T-cell (primary cell): ENCODE results near the gene EPN2. TPM values are rescaled to one million over a fixed set of nuclear protein-coding genes. Genes with fewer than 3 reads are reported as not detected.
A peak's percentile ranks its signal among the peaks of the same experiment; 100 is the strongest.
"Not testable (repeated sequence)": the region's sequence is repeated elsewhere in the genome, so short reads cannot be mapped to it uniquely, and the experiment has no call there.

Experiments
- ATAC-seq, 4 experiments: fragments of 200-7000 bp in 3 of 4; fragments of 150-1000 bp in 1 of 4; cut with Tn5 transposase; replicated peaks in 1 of 4; 1 replicate in 3 of 4; 2 replicates in 1 of 4; pipeline ENCODE4 v1.10.0; 2021; ENCODE audit warnings: moderate library complexity in 3 of 4, mild to moderate bottlenecking in 2 of 4, moderate number of reproducible peaks in 1 of 4
- CTCF ChIA-PET, 2 donors: fragments of 300-600 bp; sonication (Branson Sonifier 250); formaldehyde crosslinking; loops; one replicate each; lab custom pipeline; 2022; ENCODE audit warnings: antibody characterized with exemption in 2 of 2; lab: Charles Lee
- POLR2A ChIA-PET, 2 donors: fragments of 300-600 bp; sonication (Branson Sonifier 250); formaldehyde crosslinking; loops; one replicate each; lab custom pipeline; 2022; ENCODE audit warnings: antibody characterized with exemption in 2 of 2; lab: Charles Lee
- DNase-seq, 35 experiments: peaks; one replicate each; pipeline versions ENCODE4 v3.0.0 to v3.0.0-alpha.2; 2013 to 2023
- H3K27ac ChIP-seq: one replicate; pipeline ENCODE4 v1.5.1; 2013; ENCODE audit warnings: low read length
- H3K27me3 ChIP-seq, 2 experiments: replicated peaks in 1 of 2; 1 replicate in 1 of 2; 2 replicates in 1 of 2; pipeline versions ENCODE4 v1.6.1 to v1.7.0; 2013; ENCODE audit warnings: low read length in 1 of 2, mixed read lengths in 1 of 2; ENCODE audit not compliant: control insufficient read depth in 2 of 2, insufficient read depth in 2 of 2; ENCODE audit errors: extremely low read depth in 1 of 2
- H3K36me3 ChIP-seq, 2 donors: 1 replicate in 1 of 2; 2 replicates in 1 of 2; pipeline versions ENCODE4 v1.6.1 to v1.7.0; 2013; ENCODE audit warnings: low read length in 1 of 2; ENCODE audit not compliant: control insufficient read depth in 2 of 2, insufficient read depth in 1 of 2; ENCODE audit errors: extremely low read depth in 1 of 2
- H3K4me1 ChIP-seq, 2 experiments: 1 replicate in 1 of 2; 2 replicates in 1 of 2; pipeline versions ENCODE4 v1.6.1 to v1.7.0; 2013; ENCODE audit warnings: low read length in 2 of 2, mixed read lengths in 1 of 2; ENCODE audit not compliant: insufficient read depth in 2 of 2, control insufficient read depth in 1 of 2; ENCODE audit errors: extremely low read depth in 1 of 2
- H3K4me3 ChIP-seq, 2 donors: 1 replicate in 1 of 2; 2 replicates in 1 of 2; pipeline versions ENCODE4 v1.5.1 to v1.7.0; 2013; ENCODE audit warnings: mild to moderate bottlenecking in 2 of 2, low read length in 1 of 2, moderate library complexity in 1 of 2; ENCODE audit not compliant: control insufficient read depth in 1 of 2; ENCODE audit errors: extremely low read depth in 1 of 2
- H3K9me3 ChIP-seq: 2 replicates; pipeline ENCODE4 v1.7.0; 2013
- H3K27ac Mint-ChIP-seq, 2 donors: one replicate each; pipeline ENCODE4 v1.8.0; 2020 to 2021; ENCODE audit warnings: mild to moderate bottlenecking in 2 of 2, mixed read lengths in 2 of 2
- H3K27me3 Mint-ChIP-seq, 2 donors: one replicate each; pipeline ENCODE4 v1.8.0; 2021 to 2022; ENCODE audit warnings: mixed read lengths in 2 of 2
- H3K36me3 Mint-ChIP-seq: one replicate; pipeline ENCODE4 v1.8.0; 2021; ENCODE audit warnings: mixed read lengths
- H3K4me1 Mint-ChIP-seq, 3 donors: one replicate each; pipeline ENCODE4 v1.8.0; 2020 to 2022; ENCODE audit warnings: mixed read lengths in 3 of 3, mild to moderate bottlenecking in 1 of 3
- H3K4me3 Mint-ChIP-seq, 3 donors: one replicate each; pipeline ENCODE4 v1.8.0; 2020 to 2022; ENCODE audit warnings: mild to moderate bottlenecking in 3 of 3, mixed read lengths in 3 of 3, moderate library complexity in 3 of 3
- H3K9me3 Mint-ChIP-seq, 3 donors: one replicate each; pipeline ENCODE4 v1.8.0; 2020 to 2022; ENCODE audit warnings: mixed read lengths in 3 of 3
- WGBS: methylation state at CpG from one replicate; pipeline ENCODE4 v1.1.5; 2013; ENCODE audit warnings: missing lambda C conversion rate; ENCODE audit not compliant: insufficient coverage; 5-methylcytosine and 5-hydroxymethylcytosine counted together
- total RNA-seq, 35 experiments: library from RNA in 6 of 35; stranded (reverse) in 6 of 35; fragments of 120-200 nt in 1 of 35; gene quantifications; one replicate each; pipeline versions ENCODE4 v1.2.1 to v1.2.4 and lab custom pipeline; 2013 to 2026

The EPN2 gene
- total RNA-seq, 5 donors from 2014 or later (not counting 1 experiment from before 2014, with no cell fraction given): 5.5 to 9.8 (median 8.4) TPM

DNA sequence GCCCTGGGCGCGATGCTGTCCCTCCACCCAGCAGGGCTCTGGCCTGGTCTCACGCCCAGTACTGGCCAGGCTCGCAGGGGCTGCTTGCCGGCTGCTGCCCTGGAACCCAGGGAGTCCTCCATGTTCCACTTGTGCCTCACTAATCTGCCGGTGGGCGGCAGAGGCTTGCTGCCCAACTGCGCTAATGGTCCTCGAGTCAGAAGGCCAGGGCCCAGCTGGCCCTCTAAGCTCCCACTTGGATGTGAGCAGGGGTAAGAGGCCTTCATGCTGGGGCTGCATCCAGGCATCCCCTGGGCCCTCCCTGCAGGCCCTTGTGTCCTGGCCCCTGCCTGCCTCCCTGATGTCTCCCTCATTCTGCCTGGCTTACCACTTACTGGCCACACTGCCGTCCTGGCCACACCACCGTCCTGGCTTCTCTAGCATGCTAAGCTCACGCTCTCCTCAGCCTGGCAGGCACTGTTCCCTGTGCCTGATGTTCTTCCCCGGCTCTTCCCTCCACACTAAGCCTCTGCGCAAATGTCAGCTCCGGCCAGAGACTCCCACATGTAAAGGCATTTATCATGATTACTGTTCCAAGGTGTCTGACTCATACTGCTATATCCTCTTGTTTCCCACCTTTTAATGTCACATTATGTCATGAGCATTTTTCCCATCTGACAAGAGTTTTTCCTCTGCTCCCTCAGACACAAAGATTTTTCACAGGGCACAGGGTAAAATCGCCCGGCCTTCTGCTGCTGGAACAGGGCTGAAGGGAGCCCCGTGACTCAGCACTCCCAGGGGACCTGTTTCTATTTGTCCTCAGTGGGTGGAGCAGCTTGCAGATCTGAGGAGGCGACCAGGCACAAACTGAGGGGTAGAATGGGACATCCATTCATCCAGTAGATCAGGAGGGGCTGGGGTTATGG, 109.4 kb downstream of the EPN2 start:
- Mint-ChIP-seq H3K27ac (no peak overlapping the region), H3K4me1 (no peaks in the 10 kb centered on the region), H3K9me3 (no peaks in the 10 kb centered on the region), H3K4me3 (no peak overlapping the region), H3K27me3 (peaks cover 6 to 7% of the 10 kb centered on the region in 2 donors), H3K36me3 (no peaks in the 10 kb centered on the region)
- Histone ChIP-seq H3K4me3 (no peak overlapping the region), H3K9me3 (no peaks in the 10 kb centered on the region), H3K4me1 (no peaks in the 10 kb centered on the region), H3K27ac (no peak overlapping the region), H3K27me3 (peaks cover 0 to 17% of the 10 kb centered on the region in 2 experiments), H3K36me3 (no peaks in the 10 kb centered on the region)
- POLR2A ChIA-PET: no interaction called here
- DNase-seq (peak in 1 of 35 experiments; percentile 5), ATAC-seq (no peak)
- CTCF ChIA-PET: no interaction called here
- WGBS: 81% methylated on average over 17 of the region's 19 CpGs

DNA sequence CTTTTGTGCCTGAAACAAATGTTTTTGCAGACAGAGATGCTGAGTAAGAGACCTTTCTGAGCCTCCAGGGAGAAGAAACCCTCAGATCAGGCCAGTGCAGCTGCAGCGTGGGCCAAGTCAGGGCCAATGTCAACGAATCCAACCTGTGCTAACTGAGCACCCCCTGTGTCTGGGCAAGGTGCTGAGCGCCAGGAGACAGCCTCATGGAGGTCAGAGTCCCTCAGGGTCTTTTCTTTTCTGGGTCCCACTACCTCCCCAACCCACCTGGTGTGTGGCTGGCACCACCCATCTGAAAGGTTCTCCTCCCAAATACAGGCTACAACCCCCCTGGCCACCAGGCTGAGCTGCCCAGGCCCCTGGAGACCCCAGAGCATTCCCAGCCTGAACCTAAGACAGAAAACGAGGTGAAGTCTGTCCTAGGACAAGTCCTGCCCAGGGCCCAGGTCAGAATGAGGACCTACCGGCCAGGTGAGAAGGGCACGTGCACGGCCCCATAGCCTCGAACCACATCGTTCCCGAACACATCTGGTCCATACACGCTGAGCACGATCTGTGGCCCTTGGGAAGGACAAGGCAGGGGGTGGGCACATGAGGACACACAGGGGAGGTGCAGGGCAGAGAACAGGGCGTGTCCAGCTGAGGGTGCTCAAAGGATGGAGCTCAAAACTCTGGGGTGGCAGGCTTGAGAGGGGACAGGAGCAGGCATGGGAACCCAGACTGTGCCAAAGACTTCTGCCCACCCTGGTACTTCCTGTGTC, 110.3 kb downstream of the EPN2 start:
- CTCF ChIA-PET: no interaction called here
- H3K27me3 ChIP-seq: peaks cover 0 to 10% of the 10 kb centered on the region in 2 experiments
- no peaks in the 10 kb centered on the region for H3K36me3 Mint-ChIP-seq
- DNase-seq (peak in 1 of 35 experiments; percentile 17), ATAC-seq (no peak)
- no peak overlapping the region for H3K27ac ChIP-seq
- H3K27me3 Mint-ChIP-seq: no peaks in the 10 kb centered on the region
- H3K4me3 Mint-ChIP-seq: no peak overlapping the region
- no peaks in the 10 kb centered on the region for H3K9me3 ChIP-seq
- no peaks in the 10 kb centered on the region for H3K36me3 ChIP-seq
- POLR2A ChIA-PET: no interaction called here
- H3K27ac Mint-ChIP-seq: no peak overlapping the region
- WGBS: 77% methylated on average over 13 of the region's 13 CpGs
- no peaks in the 10 kb centered on the region for H3K4me1 Mint-ChIP-seq
- H3K4me3 ChIP-seq: no peak overlapping the region
- H3K4me1 ChIP-seq: no peaks in the 10 kb centered on the region
- no peaks in the 10 kb centered on the region for H3K9me3 Mint-ChIP-seq

- CTCF ChIA-PET: no interaction called here
- Histone ChIP-seq H3K36me3 (no peaks in the 10 kb centered on the region), H3K4me1 (no peaks in the 10 kb centered on the region), H3K27me3 (peaks cover 0 to 10% of the 10 kb centered on the region in 2 experiments), H3K9me3 (no peaks in the 10 kb centered on the region), H3K27ac (no peak overlapping the region), H3K4me3 (no peak overlapping the region)
- Mint-ChIP-seq H3K9me3 (no peaks in the 10 kb centered on the region), H3K27ac (no peak overlapping the region), H3K27me3 (no peaks in the 10 kb centered on the region), H3K4me3 (no peak overlapping the region), H3K4me1 (no peaks in the 10 kb centered on the region), H3K36me3 (no peaks in the 10 kb centered on the region)
- ATAC-seq (no peak), DNase-seq (peak in 1 of 35 experiments; percentile 3)
- POLR2A ChIA-PET: no interaction called here
- WGBS: 88% methylated on average over 4 of the region's 9 CpGs
Measured at GRCh38 chr17:19348081-19348650, 111.0 kb downstream of the EPN2 start.

DNA sequence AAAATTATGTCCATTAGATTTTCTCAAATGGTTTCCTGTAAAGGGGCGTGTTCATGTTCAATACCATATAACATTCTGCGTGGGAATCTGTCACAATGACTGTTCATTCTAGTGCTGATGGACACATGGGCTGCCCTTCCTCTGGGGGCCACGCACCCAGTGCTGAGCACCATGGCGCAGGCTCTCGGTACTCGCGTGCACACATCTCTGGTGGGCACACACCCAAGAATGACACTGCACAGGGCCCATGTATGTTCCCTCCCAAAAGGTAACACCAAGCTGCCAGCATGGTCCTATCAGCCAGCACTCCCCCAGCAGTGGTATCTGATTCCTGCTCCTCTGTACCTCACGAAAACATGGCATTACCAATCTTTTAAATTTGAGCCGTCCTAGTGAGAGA, 111.6 kb downstream of the EPN2 start:
- Mint-ChIP-seq H3K27ac (no peak overlapping the region), H3K4me3 (no peak overlapping the region), H3K36me3 (no peaks in the 10 kb centered on the region), H3K27me3 (no peaks in the 10 kb centered on the region), H3K9me3 (no peaks in the 10 kb centered on the region), H3K4me1 (no peaks in the 10 kb centered on the region)
- ChIA-PET POLR2A (no interaction called here), CTCF (no interaction called here)
- peak in 1 of 35 experiments; percentile 2 for DNase-seq
- Histone ChIP-seq H3K27ac (no peak overlapping the region), H3K27me3 (peaks cover 0 to 10% of the 10 kb centered on the region in 2 experiments), H3K9me3 (no peaks in the 10 kb centered on the region), H3K4me1 (no peaks in the 10 kb centered on the region), H3K36me3 (no peaks in the 10 kb centered on the region), H3K4me3 (no peak overlapping the region)
- ATAC-seq: no peak
- 97% methylated on average over 6 of the region's 9 CpGs for WGBS

DNA sequence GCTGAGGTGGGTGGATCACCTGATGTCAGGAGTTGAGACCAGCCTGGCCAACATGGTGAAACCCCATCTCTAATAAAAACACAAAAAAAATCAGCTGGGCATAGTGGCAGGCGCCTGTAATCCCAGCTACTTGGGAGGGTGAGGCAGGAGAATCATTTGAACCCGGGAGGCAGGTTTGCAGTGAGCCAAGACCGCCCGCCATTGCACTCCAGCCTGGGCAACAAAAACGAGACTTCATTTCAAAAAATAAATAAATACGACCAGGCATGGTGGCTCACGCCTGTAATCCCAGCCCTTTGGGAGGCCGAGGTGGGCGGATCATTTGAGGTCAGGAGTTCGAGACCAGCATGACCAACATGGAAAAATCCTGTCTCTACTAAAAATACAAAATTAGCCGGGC, 116.2 kb downstream of the EPN2 start:
- H3K4me1 Mint-ChIP-seq, H3K27me3 ChIP-seq, DNase-seq, H3K27me3 Mint-ChIP-seq, H3K4me3 ChIP-seq, H3K36me3 Mint-ChIP-seq, H3K9me3 Mint-ChIP-seq, H3K27ac Mint-ChIP-seq, H3K4me1 ChIP-seq, ATAC-seq, POLR2A ChIA-PET, H3K36me3 ChIP-seq, H3K9me3 ChIP-seq, H3K4me3 Mint-ChIP-seq, H3K27ac ChIP-seq: not testable (repeated sequence)
- 78% methylated on average over 4 of the region's 11 CpGs for WGBS
- CTCF ChIA-PET: interaction anchor here in 1 of 2 donors (0.8 to 1.5 kb wide), 2 partner anchors 10 to 24 kb away, joined by 3 read pairs; partner anchors contain the start of gene MAPK7

DNA sequence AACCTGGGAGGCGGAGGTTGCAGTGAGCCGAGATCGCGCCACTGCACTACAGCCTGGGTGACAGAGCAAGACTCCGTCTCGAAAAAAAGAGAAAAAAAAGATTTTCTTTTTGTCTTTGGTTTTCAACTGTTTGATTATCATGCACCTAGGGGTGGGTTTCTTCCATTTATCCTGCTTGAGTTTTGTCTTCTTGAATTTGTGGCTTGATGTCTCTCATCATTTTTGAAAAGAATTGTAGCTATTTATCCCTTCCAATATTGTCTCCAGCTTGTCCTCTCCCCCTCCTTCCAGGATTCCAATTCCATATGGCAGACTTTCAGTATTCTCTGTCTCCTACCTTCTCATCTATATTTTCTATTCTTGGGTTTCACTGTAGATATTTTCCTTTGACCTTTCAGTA, 117.6 kb downstream of the EPN2 start:
- no peaks in the 10 kb centered on the region for H3K4me1 Mint-ChIP-seq
- DNase-seq (no peak), ATAC-seq (no peak)
- Histone ChIP-seq H3K27ac (no peak overlapping the region), H3K9me3 (no peaks in the 10 kb centered on the region), H3K36me3 (no peaks in the 10 kb centered on the region), H3K4me1 (no peaks in the 10 kb centered on the region), H3K4me3 (no peak overlapping the region), H3K27me3 (peaks cover 0 to 17% of the 10 kb centered on the region in 2 experiments)
- no peaks in the 10 kb centered on the region for H3K9me3 Mint-ChIP-seq
- no peak overlapping the region for H3K27ac Mint-ChIP-seq
- WGBS: no CpG with 5 or more reads among the region's 6 CpGs
- H3K36me3 Mint-ChIP-seq: no peaks in the 10 kb centered on the region
- H3K4me3 Mint-ChIP-seq: no peak overlapping the region
- ChIA-PET POLR2A (interaction anchor here in 1 of 2 donors (0.6 kb wide), 2 partner anchors 76 to 147 kb away, joined by 3 to 7 read pairs; no protein-coding TSS in a partner anchor), CTCF (interaction anchor here in 1 of 2 donors (1.5 kb wide), 1 partner anchor 23 kb away, joined by 3 read pairs; the partner anchor contains the start of gene MAPK7)
- H3K27me3 Mint-ChIP-seq: peaks cover 10 to 21% of the 10 kb centered on the region in 2 donors
